Measurements from ENCODE around the gene ZNF530.

Gene ZNF530

GRCh38 chr19:57560049-57560491 is 39.6 kb upstream of the ZNF530 start:
- TF ChIP-seq CTCF (IDR thresholded peaks at IDR 0.05; ENCODE audit: control extremely low read depth, extremely low read depth, low read depth, missing control alignments): no peak
- ChIA-PET POLR2A (no interaction called here), CTCF (no interaction called here)
- no peak for DNase-seq (ENCODE audit: extremely low spot score)

- no peak for TF ChIP-seq CTCF (IDR thresholded peaks at IDR 0.05; ENCODE audit: control extremely low read depth, extremely low read depth, low read depth, missing control alignments)
- ChIA-PET POLR2A (no interaction called here), CTCF (no interaction called here)
- DNase-seq (ENCODE audit: extremely low spot score): no peak
Observed at GRCh38 chr19:57563547-57563946, 36.1 kb upstream of the ZNF530 start.

GRCh38 chr19:57566396-57567265 is 33.1 kb upstream of the ZNF530 start:
- POLR2A ChIA-PET: no interaction called here

GRCh38 chr19:57570707-57571106 is 29.0 kb upstream of the ZNF530 start:
- TF ChIP-seq CTCF (IDR thresholded peaks at IDR 0.05; ENCODE audit: control extremely low read depth, extremely low read depth, low read depth, missing control alignments): no peak
- ChIA-PET POLR2A (no interaction called here), CTCF (no interaction called here)
- no peak for DNase-seq (ENCODE audit: extremely low spot score)

More at GRCh38 chr19:57566396-57567265, 33.1 kb upstream of the ZNF530 start:
- no peak for TF ChIP-seq CTCF (IDR thresholded peaks at IDR 0.05; ENCODE audit: control extremely low read depth, extremely low read depth, low read depth, missing control alignments)
- no peak for DNase-seq (ENCODE audit: extremely low spot score)
- CTCF ChIA-PET: no interaction called here

- TF ChIP-seq CTCF (IDR thresholded peaks at IDR 0.05; ENCODE audit: control extremely low read depth, extremely low read depth, low read depth, missing control alignments): no peak
- DNase-seq (ENCODE audit: extremely low spot score): no peak
- ChIA-PET POLR2A (no interaction called here), CTCF (no interaction called here)
Observed at GRCh38 chr19:57572415-57572947, 27.2 kb upstream of the ZNF530 start.

GRCh38 chr19:57576661-57577060 is 23.0 kb upstream of the ZNF530 start:
- ChIA-PET POLR2A (no interaction called here), CTCF (no interaction called here)
- TF ChIP-seq CTCF (IDR thresholded peaks at IDR 0.05; ENCODE audit: control extremely low read depth, extremely low read depth, low read depth, missing control alignments): no peak
- DNase-seq (ENCODE audit: extremely low spot score): no peak

Measured in GM10248 (cell line).